ENCODE measurements around the gene SLC25A25.

The SLC25A25 gene

GRCh38 chr9:128149951-128150593, 82.0 kb downstream of the SLC25A25 start:
- no peak for TF ChIP-seq CTCF (IDR thresholded peaks at IDR 0.05; ENCODE audit: low read depth, low read length)
- no peak for DNase-seq (ENCODE audit: extremely low read depth, low read depth)

- DNase-seq (ENCODE audit: extremely low read depth, low read depth): no peak
- peak; percentile 10 for TF ChIP-seq CTCF (IDR thresholded peaks at IDR 0.05; ENCODE audit: low read depth, low read length)
Observed at GRCh38 chr9:128150594-128151308, 82.7 kb downstream of the SLC25A25 start.

- no peak for DNase-seq (ENCODE audit: extremely low read depth, low read depth)
- TF ChIP-seq CTCF (IDR thresholded peaks at IDR 0.05; ENCODE audit: low read depth, low read length): no peak
Observed at GRCh38 chr9:128151309-128152132, 83.5 kb downstream of the SLC25A25 start.

- DNase-seq (ENCODE audit: extremely low read depth, low read depth): no peak
- no peak for TF ChIP-seq CTCF (IDR thresholded peaks at IDR 0.05; ENCODE audit: low read depth, low read length)
Observed at GRCh38 chr9:128152133-128153059, 84.4 kb downstream of the SLC25A25 start.

- no peak for DNase-seq (ENCODE audit: extremely low read depth, low read depth)
- no peak for TF ChIP-seq CTCF (IDR thresholded peaks at IDR 0.05; ENCODE audit: low read depth, low read length)
Observed at GRCh38 chr9:128153060-128153946, 85.3 kb downstream of the SLC25A25 start.
